Gastrocnemius medialis (tissue), 4 donors: ENCODE measurements around the gene MOSPD3. TPM values are rescaled to one million over a fixed set of nuclear protein-coding genes. Genes with fewer than 3 reads are reported as not detected.

Experiments used
- ATAC-seq, 2 donors: fragments of 150-250 bp; one replicate each; pipeline ENCODE4 v1.9.1; 2016
- DNase-seq, 2 donors: peaks; one replicate each; pipeline ENCODE4 v3.0.0-alpha.2; 2019
- H3K27ac ChIP-seq, 4 donors: fragments of 200-600 bp; sonication (generic); 1 replicate in 1 of 4; 2 replicates in 3 of 4; pipeline ENCODE4 v1.5.1; 2016 to 2018; ENCODE audit warnings: mild to moderate bottlenecking in 2 of 4, moderate library complexity in 1 of 4
- H3K27me3 ChIP-seq, 3 donors: fragments of 200-600 bp; sonication (generic) in 2 of 3; 1 replicate in 1 of 3; 2 replicates in 2 of 3; pipeline versions ENCODE4 v1.5.1 to v1.6.0; 2016 to 2019; ENCODE audit warnings: mild to moderate bottlenecking in 1 of 3, moderate library complexity in 1 of 3
- H3K36me3 ChIP-seq, 2 donors: fragments of 200-600 bp; sonication (generic) in 1 of 2; one replicate each; pipeline ENCODE4 v1.5.1; 2017 to 2018
- H3K4me1 ChIP-seq, 2 donors: fragments of 200-600 bp; sonication (generic) in 1 of 2; one replicate each; pipeline ENCODE4 v1.5.1; 2016 to 2017; ENCODE audit warnings: mild to moderate bottlenecking in 2 of 2
- H3K4me3 ChIP-seq, 4 donors: fragments of 200-600 bp; sonication (generic) in 3 of 4; 1 replicate in 1 of 4; 2 replicates in 3 of 4; pipeline ENCODE4 v1.5.1; 2016 to 2019; ENCODE audit warnings: mild to moderate bottlenecking in 2 of 4
- H3K9me3 ChIP-seq, 3 donors: fragments of 200-600 bp; sonication (generic) in 2 of 3; 1 replicate in 1 of 3; 2 replicates in 2 of 3; pipeline ENCODE4 v1.5.1; 2016 to 2019
- POLR2A ChIP-seq, 2 donors: fragments of 450-650 bp; IDR thresholded peaks; one replicate each; pipeline ENCODE4 v1.6.1; 2017; ENCODE audit warnings: antibody characterized with exemption in 2 of 2, mild to moderate bottlenecking in 2 of 2, moderate library complexity in 2 of 2
- in situ Hi-C, 4 donors: fragments of 200-750 bp; cut with MboI; loops; one replicate each; pipeline versions ENCODE4 v1.15.0 to v1.8.0; 2017; ENCODE audit warnings: low sequenced_read_pairs in 4 of 4
- intact Hi-C: fragments of 100-400 bp; cut with DNase I; formaldehyde crosslinking; loops from one replicate; pipeline ENCODE4 v1.15.1; 2023; ENCODE audit warnings: low total_unique reads
- total RNA-seq, 4 donors: library from RNA; depleted of rRNA; stranded (reverse); fragments of >200 nt; gene quantifications; one replicate each; pipeline versions ENCODE4 v1.1.0 to v1.2.3, GENCODE V29; 2016
- TF ChIP-seq, protein P1 (sequence below), 5 experiments: fragments of 450-650 bp in 3 of 5; fragments of 200-600 bp in 2 of 5; sonication (generic) in 2 of 5; IDR thresholded peaks in 4 of 5; conservative IDR thresholded peaks in 1 of 5; 1 replicate in 4 of 5; 2 replicates in 1 of 5; pipeline ENCODE4 v1.5.1; 2016 to 2019; ENCODE audit warnings: antibody characterized with exemption in 5 of 5, mild to moderate bottlenecking in 3 of 5, moderate library complexity in 3 of 5

The MOSPD3 gene
- total RNA-seq, 4 donors from 2014 or later, result 3.5 to 9.1 (median 4.6) TPM

DNA sequence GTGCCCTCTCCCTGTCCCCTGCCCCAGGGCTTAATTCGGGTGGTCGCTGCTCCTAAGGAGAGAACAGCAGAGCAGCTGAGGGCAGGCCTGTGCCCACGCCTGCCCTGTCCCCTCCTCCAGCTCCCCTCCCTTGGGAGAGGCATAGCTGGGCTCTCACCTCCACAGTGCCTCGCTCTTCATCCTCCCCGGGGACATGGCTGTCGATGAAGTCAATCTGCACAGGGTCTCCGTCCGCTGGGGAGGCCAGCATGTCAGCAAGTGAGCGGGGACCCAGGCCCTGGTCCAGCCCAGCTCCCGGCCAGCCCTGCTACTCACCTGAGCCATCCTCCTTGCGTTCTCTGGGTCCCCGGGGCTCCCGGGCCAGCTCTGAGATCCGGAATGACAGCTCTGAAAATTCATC lies 34.8 kb upstream of the MOSPD3 start:
- in situ Hi-C loops, result loop anchor here in 1 of 4 donors (25.0 kb wide), 1 partner anchor 285 kb away; the partner anchor contains the start of genes SLC12A9 and TRIP6
- H3K9me3 ChIP-seq, result no peaks in the 10 kb centered on the region
- no peak overlapping the region for H3K4me3 ChIP-seq
- H3K36me3 ChIP-seq, result peaks cover 0 to 88% of the 10 kb centered on the region in 2 donors
- no peaks in the 10 kb centered on the region for H3K4me1 ChIP-seq
- intact Hi-C loops, result no loop called here
- H3K27me3 ChIP-seq, result peaks cover 2 to 14% (median 14%) of the 10 kb centered on the region in 3 donors
- DNase-seq (no peak), ATAC-seq (no peak)
- no peak overlapping the region for H3K27ac ChIP-seq
- no peak for TF ChIP-seq POLR2A (IDR thresholded peaks at IDR 0.05)
- TF ChIP-seq, protein P1, sequence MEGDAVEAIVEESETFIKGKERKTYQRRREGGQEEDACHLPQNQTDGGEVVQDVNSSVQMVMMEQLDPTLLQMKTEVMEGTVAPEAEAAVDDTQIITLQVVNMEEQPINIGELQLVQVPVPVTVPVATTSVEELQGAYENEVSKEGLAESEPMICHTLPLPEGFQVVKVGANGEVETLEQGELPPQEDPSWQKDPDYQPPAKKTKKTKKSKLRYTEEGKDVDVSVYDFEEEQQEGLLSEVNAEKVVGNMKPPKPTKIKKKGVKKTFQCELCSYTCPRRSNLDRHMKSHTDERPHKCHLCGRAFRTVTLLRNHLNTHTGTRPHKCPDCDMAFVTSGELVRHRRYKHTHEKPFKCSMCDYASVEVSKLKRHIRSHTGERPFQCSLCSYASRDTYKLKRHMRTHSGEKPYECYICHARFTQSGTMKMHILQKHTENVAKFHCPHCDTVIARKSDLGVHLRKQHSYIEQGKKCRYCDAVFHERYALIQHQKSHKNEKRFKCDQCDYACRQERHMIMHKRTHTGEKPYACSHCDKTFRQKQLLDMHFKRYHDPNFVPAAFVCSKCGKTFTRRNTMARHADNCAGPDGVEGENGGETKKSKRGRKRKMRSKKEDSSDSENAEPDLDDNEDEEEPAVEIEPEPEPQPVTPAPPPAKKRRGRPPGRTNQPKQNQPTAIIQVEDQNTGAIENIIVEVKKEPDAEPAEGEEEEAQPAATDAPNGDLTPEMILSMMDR (IDR thresholded peaks at IDR 0.05 in 4 of 5, conservative IDR thresholded peaks at IDR 0.05 in 1 of 5), result no peak

DNA sequence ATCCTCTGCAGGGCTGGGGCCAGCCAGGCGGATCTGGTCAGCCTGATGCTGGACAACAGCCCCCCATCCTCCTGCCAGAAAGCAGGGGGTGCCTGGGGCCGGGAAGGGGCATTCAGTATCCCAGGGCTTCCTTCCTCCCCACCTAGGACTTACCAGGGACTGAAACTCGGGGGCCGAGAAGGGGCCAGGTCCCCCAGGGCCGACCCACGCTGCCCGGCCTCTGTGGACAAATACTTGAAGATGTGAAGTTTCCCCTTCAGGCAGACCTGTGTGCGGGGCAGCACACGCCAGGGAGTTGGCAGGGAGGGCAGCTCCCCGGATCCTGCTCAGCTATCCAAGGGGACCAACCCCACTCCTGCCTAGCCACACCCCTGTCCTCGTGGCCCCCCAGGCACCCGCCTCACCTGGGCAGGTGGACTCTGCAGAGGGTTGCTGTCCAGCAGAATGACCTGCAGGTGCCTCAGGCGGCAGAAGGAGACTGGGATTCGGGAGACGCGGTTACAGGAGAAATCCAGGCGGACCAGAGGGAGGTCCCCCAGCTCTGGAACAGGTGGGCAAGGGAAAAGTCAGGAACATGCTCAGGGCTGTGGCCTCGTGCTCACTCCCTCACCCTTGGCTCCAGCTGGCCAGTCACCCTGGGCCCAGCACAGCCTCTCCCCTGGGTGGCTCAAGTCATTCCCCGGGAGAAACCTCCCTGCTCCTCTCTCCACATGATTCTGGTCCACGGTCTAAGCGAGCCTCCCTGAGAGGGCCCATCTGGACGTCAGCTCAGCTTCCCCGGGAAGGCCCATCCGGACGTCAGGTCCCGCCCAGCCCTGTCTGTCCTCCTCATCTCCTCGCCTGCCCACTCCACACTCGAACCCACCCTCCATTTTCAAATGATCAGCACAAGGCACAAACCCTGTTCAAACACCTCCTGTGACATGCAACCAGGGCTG lies 33.8 kb upstream of the MOSPD3 start:
- ATAC-seq, result no peak
- Histone ChIP-seq H3K9me3 (no peaks in the 10 kb centered on the region), H3K4me1 (peaks cover 0 to 6% of the 10 kb centered on the region in 2 donors), H3K27me3 (peaks cover 0 to 14% (median 10%) of the 10 kb centered on the region in 3 donors), H3K4me3 (no peak overlapping the region), H3K27ac (no peak overlapping the region), H3K36me3 (peaks cover 0 to 82% of the 10 kb centered on the region in 2 donors)
- intact Hi-C loops, result no loop called here
- no peak for DNase-seq
- TF ChIP-seq, protein P1 (IDR thresholded peaks at IDR 0.05 in 4 of 5, conservative IDR thresholded peaks at IDR 0.05 in 1 of 5), result no peak
- no peak for TF ChIP-seq POLR2A (IDR thresholded peaks at IDR 0.05)
- in situ Hi-C loops, result loop anchor here in 1 of 4 donors (25.0 kb wide), 1 partner anchor 284 kb away; the partner anchor contains the start of genes SLC12A9 and TRIP6

DNA sequence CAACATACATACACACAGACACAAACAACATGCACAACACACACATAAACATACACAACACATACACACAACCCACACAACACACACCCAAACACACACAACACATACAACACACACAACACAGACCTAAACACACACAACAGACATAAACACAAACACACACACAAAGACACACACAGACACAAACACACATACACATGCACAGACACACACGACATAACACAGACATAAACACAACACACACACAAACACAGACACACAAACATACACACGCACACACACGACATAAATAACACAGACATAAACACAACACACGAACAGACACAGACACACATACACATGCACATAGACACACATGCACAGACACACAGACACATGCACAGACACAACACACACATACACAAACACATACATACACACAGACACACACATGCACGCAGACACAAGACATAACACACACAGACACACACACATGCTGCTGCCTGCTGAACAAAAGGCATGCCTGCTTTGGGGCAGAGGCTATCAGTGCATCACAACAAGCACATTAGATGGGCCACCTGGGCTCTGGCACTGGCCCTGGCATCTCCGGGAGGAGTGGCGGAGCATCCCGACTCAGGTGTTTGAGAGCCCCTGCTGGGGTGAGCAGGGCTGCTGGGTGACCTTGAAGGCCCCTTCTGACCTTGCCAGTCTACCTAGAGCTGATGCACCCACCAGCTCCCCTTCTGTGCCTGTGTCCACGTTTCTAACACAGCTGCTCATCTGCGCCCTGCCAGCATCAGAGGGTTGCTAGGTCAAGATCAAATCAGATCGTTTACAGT lies 31.7 kb upstream of the MOSPD3 start:
- intact Hi-C loops, result no loop called here
- ATAC-seq, result no peak
- DNase-seq, result no peak
- Histone ChIP-seq H3K9me3 (no peaks in the 10 kb centered on the region), H3K4me3 (no peak overlapping the region), H3K27ac (no peak overlapping the region), H3K4me1 (peaks cover 11 to 24% of the 10 kb centered on the region in 2 donors), H3K36me3 (peaks cover 0 to 65% of the 10 kb centered on the region in 2 donors), H3K27me3 (peaks cover 0 to 3% (median 0%) of the 10 kb centered on the region in 3 donors)
- TF ChIP-seq POLR2A (IDR thresholded peaks at IDR 0.05), result no peak
- TF ChIP-seq, protein P1 (IDR thresholded peaks at IDR 0.05 in 4 of 5, conservative IDR thresholded peaks at IDR 0.05 in 1 of 5), result no peak
- in situ Hi-C loops, result loop anchor here in 1 of 4 donors (10.0 to 25.0 kb wide), 2 partner anchors 114 to 282 kb away; partner anchors contain the start of genes GIGYF1, SLC12A9 and TRIP6

DNA sequence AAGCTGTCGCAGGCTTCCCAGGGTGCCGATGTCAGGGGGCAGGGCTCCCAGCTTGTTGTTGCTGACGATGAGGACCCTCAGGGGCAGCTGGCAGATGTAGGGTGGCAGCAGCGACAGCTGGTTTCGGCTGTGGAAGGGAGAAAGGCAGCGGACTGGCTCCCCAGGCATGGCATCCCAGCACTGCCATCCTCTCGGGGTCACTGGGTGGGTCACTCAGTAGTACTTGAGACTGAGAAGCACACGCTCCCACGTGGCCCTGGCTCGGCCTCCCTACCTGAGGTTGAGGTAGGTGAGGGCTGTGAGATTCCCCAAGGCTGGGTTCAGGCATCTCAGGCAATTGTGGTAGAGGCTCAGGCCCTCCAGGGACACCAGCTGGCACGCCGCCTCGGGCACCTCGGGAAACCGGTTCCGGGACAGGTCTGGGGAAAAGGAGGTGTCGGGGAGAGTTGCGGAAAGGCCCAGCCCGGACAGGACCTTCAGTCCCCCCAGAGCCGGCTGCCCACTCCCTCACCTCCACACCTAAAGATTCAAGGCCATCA lies 30.2 kb upstream of the MOSPD3 start:
- ATAC-seq (no peak), DNase-seq (no peak)
- no peaks in the 10 kb centered on the region for H3K9me3 ChIP-seq
- H3K36me3 ChIP-seq, result peaks cover 0 to 50% of the 10 kb centered on the region in 2 donors
- no peaks in the 10 kb centered on the region for H3K27me3 ChIP-seq
- in situ Hi-C loops (loop anchor here in 1 of 4 donors (10.0 to 25.0 kb wide), 2 partner anchors 113 to 280 kb away; partner anchors contain the start of genes GIGYF1, SLC12A9 and TRIP6), intact Hi-C loops (no loop called here)
- H3K27ac ChIP-seq, result no peak overlapping the region
- TF ChIP-seq POLR2A (IDR thresholded peaks at IDR 0.05), result no peak
- TF ChIP-seq, protein P1 (IDR thresholded peaks at IDR 0.05 in 4 of 5, conservative IDR thresholded peaks at IDR 0.05 in 1 of 5), result no peak
- H3K4me3 ChIP-seq, result no peak overlapping the region
- H3K4me1 ChIP-seq, result peaks cover 11 to 29% of the 10 kb centered on the region in 2 donors
